AG09309 (cell line): ENCODE measurements around the gene SH3BGR.

Experiments
- DNase-seq: peaks from one replicate; pipeline ENCODE4 v3.0.0-alpha.2; 2010; ENCODE audit warnings: low read depth
- H3K4me3 ChIP-seq: 2 replicates; pipeline ENCODE4 v1.5.1; 2011; ENCODE audit warnings: mild to moderate bottlenecking, low read depth, low read length, moderate library complexity; ENCODE audit not compliant: control insufficient read depth
- CTCF ChIP-seq: IDR thresholded peaks from 2 replicates; pipeline ENCODE4 v1.5.1; 2011; ENCODE audit warnings: mild to moderate bottlenecking, low read depth, low read length, inconsistent platforms; ENCODE audit not compliant: insufficient read depth, control insufficient read depth; ENCODE audit errors: missing control alignments

Gene SH3BGR

GRCh38 chr21:39447264-39447663 lies 4.5 kb upstream of the SH3BGR start:
- TF ChIP-seq CTCF = no peak
- no peak overlapping the region for H3K4me3 ChIP-seq
- no peak for DNase-seq

- TF ChIP-seq CTCF = no peak
- H3K4me3 ChIP-seq = no peak overlapping the region
- DNase-seq = no peak
Observed at GRCh38 chr21:39452207-39452969, 618 bp downstream of the SH3BGR start.

GRCh38 chr21:39452970-39453342 lies 1.2 kb downstream of the SH3BGR start:
- TF ChIP-seq CTCF = no peak
- DNase-seq = no peak
- H3K4me3 ChIP-seq = no peak overlapping the region

DNA sequence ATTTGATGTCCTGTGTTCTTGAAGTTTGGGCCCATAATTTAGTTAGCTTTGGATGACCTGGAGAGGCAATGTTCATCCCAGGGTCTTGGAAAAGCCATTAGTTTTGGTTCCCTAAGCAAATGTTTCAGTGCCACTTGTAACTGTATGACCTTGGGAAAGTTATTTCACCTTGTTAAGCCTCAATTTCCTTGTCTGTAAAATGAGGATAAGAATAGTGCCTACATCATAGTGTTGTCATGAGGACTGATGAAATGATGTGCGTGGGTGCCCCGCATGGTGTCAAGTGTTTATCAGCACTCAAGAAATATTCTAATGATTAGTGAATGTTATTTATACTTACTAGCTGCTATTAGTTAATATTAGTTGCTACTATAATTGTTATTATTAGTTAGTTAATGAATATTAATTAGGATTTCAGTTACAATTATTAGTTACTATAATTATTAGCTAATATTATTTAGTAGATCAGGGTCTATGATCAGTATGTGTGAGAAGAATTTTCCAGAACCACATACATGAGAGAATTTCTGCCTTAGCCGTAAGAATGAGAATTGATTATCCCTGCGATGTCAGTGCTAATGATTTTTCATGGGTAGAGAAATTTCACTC lies 1.9 kb downstream of the SH3BGR start:
- TF ChIP-seq CTCF = no peak
- H3K4me3 ChIP-seq = no peak overlapping the region
- no peak for DNase-seq

GRCh38 chr21:39454949-39455668 lies 3.3 kb downstream of the SH3BGR start:
- TF ChIP-seq CTCF = no peak
- DNase-seq = no peak

DNA sequence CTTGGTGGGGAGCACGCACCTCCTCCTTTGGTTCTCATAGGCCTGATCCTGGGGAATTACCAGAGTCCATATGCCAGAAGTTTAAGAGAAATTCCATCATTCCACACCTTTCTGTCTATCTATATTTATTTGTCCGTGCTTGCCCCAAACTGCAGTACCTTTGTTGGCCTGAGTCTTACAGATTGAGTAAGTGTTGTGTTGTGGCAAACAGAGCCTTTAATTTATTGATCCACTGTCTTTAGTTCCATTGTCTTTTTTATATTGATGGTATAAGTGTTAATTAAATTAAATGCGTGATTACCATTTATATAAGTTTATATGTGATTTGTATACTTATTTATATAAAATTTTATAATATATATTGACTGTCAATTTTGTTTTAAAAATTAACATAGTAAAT lies 4.9 kb downstream of the SH3BGR start:
- peak; percentile 24 for TF ChIP-seq CTCF
- DNase-seq = no peak
- H3K4me3 ChIP-seq = no peak overlapping the region

More at GRCh38 chr21:39454949-39455668, 3.3 kb downstream of the SH3BGR start:
- H3K4me3 ChIP-seq = no peak overlapping the region
